Small intestine (tissue), 7 donors: ENCODE data around the gene DENND1A. TPM values are rescaled to one million over a fixed set of nuclear protein-coding genes. Genes with fewer than 3 reads are reported as not detected.

Experiments
- DNase-seq, 2 donors: peaks; one replicate each; pipeline versions ENCODE4 v3.0.0 to v3.0.0-alpha.2; 2013
- FAIRE-seq: peaks from 2 replicates; lab custom pipeline; 2012; peaks lifted over from hg19 to GRCh38; lab: Jason Lieb, UNC
- H3K27ac ChIP-seq, 3 donors: one replicate each; pipeline ENCODE4 v1.5.1; 2013; ENCODE audit warnings: low read length in 2 of 3, mild to moderate bottlenecking in 2 of 3, control low read depth in 1 of 3, inconsistent platforms in 1 of 3, low read depth in 1 of 3, moderate library complexity in 1 of 3
- H3K27me3 ChIP-seq, 3 donors: one replicate each; pipeline ENCODE4 v1.6.1; 2013; ENCODE audit warnings: low read length in 3 of 3, inconsistent platforms in 1 of 3; ENCODE audit not compliant: control insufficient read depth in 3 of 3, insufficient read depth in 3 of 3
- H3K36me3 ChIP-seq, 3 donors: one replicate each; pipeline ENCODE4 v1.6.1; 2013; ENCODE audit warnings: low read length in 3 of 3, inconsistent platforms in 1 of 3, low read depth in 1 of 3, mild to moderate bottlenecking in 1 of 3, moderate library complexity in 1 of 3; ENCODE audit not compliant: control insufficient read depth in 3 of 3, insufficient read depth in 2 of 3
- H3K4me1 ChIP-seq, 3 donors: one replicate each; pipeline ENCODE4 v1.6.1; 2013; ENCODE audit warnings: low read length in 2 of 3, inconsistent platforms in 1 of 3, low read depth in 1 of 3, mild to moderate bottlenecking in 1 of 3, moderate library complexity in 1 of 3; ENCODE audit not compliant: control insufficient read depth in 3 of 3, insufficient read depth in 2 of 3
- H3K4me3 ChIP-seq, 3 donors: one replicate each; pipeline ENCODE4 v1.5.1; 2013; ENCODE audit warnings: low read length in 3 of 3, control low read depth in 1 of 3, inconsistent platforms in 1 of 3, low read depth in 1 of 3, mild to moderate bottlenecking in 1 of 3, moderate library complexity in 1 of 3
- H3K9me3 ChIP-seq, 2 donors: one replicate each; pipeline ENCODE4 v1.6.1; 2013; ENCODE audit warnings: low read depth in 1 of 2, low read length in 1 of 2; ENCODE audit not compliant: control insufficient read depth in 2 of 2, insufficient read depth in 1 of 2
- WGBS, 3 donors: extraction: QIAGEN DNeasy Blood & Tissue Kit; methylation state at CpG; one replicate each; pipeline ENCODE4 v1.1.7; 2013; 5-methylcytosine and 5-hydroxymethylcytosine counted together
- polyA plus RNA-seq, 4 donors: library from polyadenylated mRNA; stranded (reverse) in 3 of 4; unstranded in 1 of 4; fragments of 200-250 nt in 3 of 4; fragments of 120-200 nt in 1 of 4; gene quantifications; one replicate each; pipeline versions ENCODE4 v1.2.1 to v1.2.3, GENCODE V29; 2013
- donor health status: healthy with polysubstance abuse.
- donor health status: control.
- donor health status: control.
- donor health status: Bipolar disorder and iron deficiency.
- donor health status: healthy.

DENND1A gene
- polyA plus RNA-seq, 4 donors: 11.5 to 43.4 (median 20.0) TPM

GRCh38 chr9:123471843-123472570, 457.9 kb downstream of the DENND1A start:
- Histone ChIP-seq H3K36me3 (peaks cover 0 to 35% (median 0%) of the 10 kb centered on the region in 3 donors), H3K27me3 (no peaks in the 10 kb centered on the region), H3K4me3 (no peak overlapping the region), H3K9me3 (no peaks in the 10 kb centered on the region), H3K27ac (no peak overlapping the region), H3K4me1 (peaks cover 0 to 38% (median 0%) of the 10 kb centered on the region in 3 donors)
- DNase-seq (peak in 1 of 2 donors; percentile 29), FAIRE-seq (no peak)
- WGBS, 3 donors: 50 to 78% (median 58%) methylated on average over 12 of the region's 12 CpGs

GRCh38 chr9:123470991-123471770, 458.7 kb downstream of the DENND1A start:
- WGBS, 3 donors: 91 to 94% (median 94%) methylated on average over 21 of the region's 21 CpGs
- Histone ChIP-seq H3K36me3 (peaks cover 0 to 31% (median 0%) of the 10 kb centered on the region in 3 donors), H3K27me3 (no peaks in the 10 kb centered on the region), H3K4me1 (peaks cover 0 to 42% (median 0%) of the 10 kb centered on the region in 3 donors), H3K27ac (peak overlapping the region in 1 of 3 donors; percentile 84), H3K9me3 (no peaks in the 10 kb centered on the region), H3K4me3 (no peak overlapping the region)
- no peak for FAIRE-seq
- no peak for DNase-seq

GRCh38 chr9:123470121-123470782, 459.7 kb downstream of the DENND1A start:
- no peak for FAIRE-seq

GRCh38 chr9:123469282-123469681, 460.6 kb downstream of the DENND1A start:
- no peak for FAIRE-seq

More at GRCh38 chr9:123470121-123470782, 459.7 kb downstream of the DENND1A start:
- Histone ChIP-seq H3K27ac (peak overlapping the region in 1 of 3 donors; percentile 84), H3K4me1 (peaks cover 0 to 44% (median 0%) of the 10 kb centered on the region in 3 donors), H3K27me3 (no peaks in the 10 kb centered on the region), H3K4me3 (no peak overlapping the region), H3K36me3 (peaks cover 0 to 28% (median 0%) of the 10 kb centered on the region in 3 donors), H3K9me3 (no peaks in the 10 kb centered on the region)
- WGBS, 3 donors: 51 to 68% (median 66%) methylated on average over 15 of the region's 15 CpGs
- peak; percentile 49 to 93 for DNase-seq

GRCh38 chr9:123468541-123468940, 461.4 kb downstream of the DENND1A start:
- Histone ChIP-seq H3K27ac (no peak overlapping the region), H3K4me3 (no peak overlapping the region), H3K9me3 (no peaks in the 10 kb centered on the region), H3K4me1 (peaks cover 0 to 48% (median 0%) of the 10 kb centered on the region in 3 donors), H3K27me3 (no peaks in the 10 kb centered on the region), H3K36me3 (peaks cover 0 to 26% (median 0%) of the 10 kb centered on the region in 3 donors)
- 79 to 85% (median 80%) methylated on average over 5 of the region's 5 CpGs for WGBS, 3 donors
- FAIRE-seq (no peak), DNase-seq (no peak)

More at GRCh38 chr9:123469282-123469681, 460.6 kb downstream of the DENND1A start:
- DNase-seq: no peak
- Histone ChIP-seq H3K4me1 (peaks cover 0 to 48% (median 0%) of the 10 kb centered on the region in 3 donors), H3K27me3 (no peaks in the 10 kb centered on the region), H3K4me3 (no peak overlapping the region), H3K9me3 (no peaks in the 10 kb centered on the region), H3K36me3 (peaks cover 0 to 28% (median 0%) of the 10 kb centered on the region in 3 donors), H3K27ac (peak overlapping the region in 1 of 3 donors; percentile 84)
- 90 to 92% (median 91%) methylated on average over 13 of the region's 13 CpGs for WGBS, 3 donors

- peak overlapping the region in 1 of 3 donors; percentile 21 for H3K27ac ChIP-seq
- 14 to 50% (median 38%) methylated on average over 1 of the region's 1 CpG for WGBS, 3 donors
- no peak for FAIRE-seq
- H3K9me3 ChIP-seq: no peaks in the 10 kb centered on the region
- H3K27me3 ChIP-seq: no peaks in the 10 kb centered on the region
- DNase-seq: peak; percentile 71 to 80
- peaks cover 0 to 32% (median 0%) of the 10 kb centered on the region in 3 donors for H3K4me1 ChIP-seq
- peaks cover 0 to 27% (median 0%) of the 10 kb centered on the region in 3 donors for H3K36me3 ChIP-seq
- H3K4me3 ChIP-seq: no peak overlapping the region
These were observed 464.6 kb downstream of the DENND1A start for GRCh38 chr9:123465304-123465703.

GRCh38 chr9:123460091-123460490, 469.8 kb downstream of the DENND1A start:
- Histone ChIP-seq H3K4me3 (no peak overlapping the region), H3K27ac (no peak overlapping the region), H3K9me3 (no peaks in the 10 kb centered on the region), H3K36me3 (peaks cover 0 to 28% (median 0%) of the 10 kb centered on the region in 3 donors), H3K4me1 (peaks cover 2 to 28% (median 3%) of the 10 kb centered on the region in 3 donors), H3K27me3 (no peaks in the 10 kb centered on the region)
- WGBS, 3 donors: 73 to 83% (median 78%) methylated on average over 2 of the region's 2 CpGs
- no peak for DNase-seq
- FAIRE-seq: no peak

- DNase-seq: no peak
- H3K27me3 ChIP-seq: no peaks in the 10 kb centered on the region
- H3K4me3 ChIP-seq: no peak overlapping the region
- FAIRE-seq: no peak
- H3K27ac ChIP-seq: peak overlapping the region in 1 of 3 donors; percentile 28
- no peaks in the 10 kb centered on the region for H3K9me3 ChIP-seq
- 74 to 82% (median 78%) methylated on average over 8 to 9 of the region's 9 CpGs for WGBS, 3 donors
- H3K4me1 ChIP-seq: peaks cover 2 to 26% (median 3%) of the 10 kb centered on the region in 3 donors
- peaks cover 0 to 42% (median 3%) of the 10 kb centered on the region in 3 donors for H3K36me3 ChIP-seq
These were observed 472.3 kb downstream of the DENND1A start for GRCh38 chr9:123457583-123457982.
